ENCODE measurements around the gene ATF2. TPM values are rescaled to one million over a fixed set of nuclear protein-coding genes. Genes with fewer than 3 reads are reported as not detected.
"Not testable (repeated sequence)": the region's sequence is repeated elsewhere in the genome, so short reads cannot be mapped to it uniquely, and the experiment has no call there.

ATF2 gene
- total RNA-seq, 1 donor from 2014 or later: 71.0 TPM

DNA sequence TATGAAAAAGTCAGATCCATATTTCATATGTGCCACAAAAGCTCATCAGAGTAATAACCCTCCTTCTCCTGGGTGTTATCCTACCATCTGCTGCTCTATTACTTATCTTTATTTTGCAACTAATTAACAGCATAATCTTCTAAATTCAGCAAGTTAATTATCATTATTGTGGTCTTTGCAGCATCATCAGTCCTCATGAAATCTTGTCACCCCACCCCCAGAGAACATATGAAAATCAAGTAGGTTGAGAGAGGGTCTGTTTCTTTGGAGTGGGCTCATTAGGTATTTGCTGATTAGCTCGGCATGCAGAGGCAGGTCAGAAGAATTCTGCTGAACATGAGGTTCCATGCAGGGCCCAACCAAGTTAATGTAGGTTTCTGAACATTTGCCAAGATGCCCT is 64.8 kb downstream of the ATF2 start:
- peaks cover 44% of the 10 kb centered on the region for H3K36me3 Mint-ChIP-seq (ENCODE audit: unreplicated experiment)
- no peaks in the 10 kb centered on the region for H3K27me3 Mint-ChIP-seq (ENCODE audit: unreplicated experiment)
- no peak for DNase-seq (ENCODE audit: extremely low spot score, unreplicated experiment)
- no peak for TF ChIP-seq CTCF (IDR thresholded peaks at IDR 0.05)
- H3K9me3 Mint-ChIP-seq (ENCODE audit: unreplicated experiment): no peaks in the 10 kb centered on the region
- H3K27ac Mint-ChIP-seq (ENCODE audit: unreplicated experiment): no peak overlapping the region
- H3K4me3 Mint-ChIP-seq (ENCODE audit: unreplicated experiment): no peak overlapping the region
- peaks cover 12% of the 10 kb centered on the region for H3K4me1 Mint-ChIP-seq (ENCODE audit: unreplicated experiment)

GRCh38 chr2:175101514-175101913 is 66.5 kb downstream of the ATF2 start:
- Mint-ChIP-seq H3K9me3 (ENCODE audit: unreplicated experiment) (no peaks in the 10 kb centered on the region), H3K36me3 (ENCODE audit: unreplicated experiment) (peaks cover 33% of the 10 kb centered on the region), H3K4me3 (ENCODE audit: unreplicated experiment) (no peak overlapping the region), H3K27me3 (ENCODE audit: unreplicated experiment) (no peaks in the 10 kb centered on the region), H3K4me1 (ENCODE audit: unreplicated experiment) (peaks cover 29% of the 10 kb centered on the region), H3K27ac (ENCODE audit: unreplicated experiment) (no peak overlapping the region)
- no peak for TF ChIP-seq CTCF (IDR thresholded peaks at IDR 0.05)
- DNase-seq (ENCODE audit: extremely low spot score, unreplicated experiment): no peak

- TF ChIP-seq CTCF (IDR thresholded peaks at IDR 0.05): no peak
- no peak for DNase-seq (ENCODE audit: extremely low spot score, unreplicated experiment)
- H3K9me3 Mint-ChIP-seq (ENCODE audit: unreplicated experiment): no peaks in the 10 kb centered on the region
- peaks cover 35% of the 10 kb centered on the region for H3K36me3 Mint-ChIP-seq (ENCODE audit: unreplicated experiment)
- peaks cover 30% of the 10 kb centered on the region for H3K4me1 Mint-ChIP-seq (ENCODE audit: unreplicated experiment)
- no peaks in the 10 kb centered on the region for H3K27me3 Mint-ChIP-seq (ENCODE audit: unreplicated experiment)
- H3K27ac Mint-ChIP-seq (ENCODE audit: unreplicated experiment): peak overlapping the region; percentile 88
- no peak overlapping the region for H3K4me3 Mint-ChIP-seq (ENCODE audit: unreplicated experiment)
Observed at GRCh38 chr2:175097297-175097696, 70.7 kb downstream of the ATF2 start.

DNA sequence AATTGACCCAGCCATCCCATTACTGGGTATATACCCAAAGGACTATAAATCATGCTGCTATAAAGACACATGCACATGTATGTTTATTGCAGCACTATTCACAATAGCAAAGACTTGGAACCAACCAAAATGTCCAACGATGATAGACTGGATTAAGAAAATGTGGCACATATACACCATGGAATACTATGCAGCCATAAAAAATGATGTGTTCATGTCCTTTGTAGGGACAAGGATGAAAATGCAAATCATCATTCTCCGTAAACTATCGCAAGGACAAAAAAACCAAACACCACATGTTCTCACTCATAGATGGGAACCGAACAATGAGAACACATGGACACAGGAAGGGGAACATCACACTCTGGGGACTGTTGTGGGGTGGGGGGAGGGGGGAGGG is 83.9 kb downstream of the ATF2 start:
- H3K9me3 Mint-ChIP-seq (ENCODE audit: unreplicated experiment); H3K4me3 Mint-ChIP-seq (ENCODE audit: unreplicated experiment); H3K27ac Mint-ChIP-seq (ENCODE audit: unreplicated experiment); H3K27me3 Mint-ChIP-seq (ENCODE audit: unreplicated experiment); DNase-seq (ENCODE audit: extremely low spot score, unreplicated experiment): not testable (repeated sequence)
- peaks cover 17% of the 10 kb centered on the region for H3K36me3 Mint-ChIP-seq (ENCODE audit: unreplicated experiment)
- H3K4me1 Mint-ChIP-seq (ENCODE audit: unreplicated experiment): peaks cover 36% of the 10 kb centered on the region

DNA sequence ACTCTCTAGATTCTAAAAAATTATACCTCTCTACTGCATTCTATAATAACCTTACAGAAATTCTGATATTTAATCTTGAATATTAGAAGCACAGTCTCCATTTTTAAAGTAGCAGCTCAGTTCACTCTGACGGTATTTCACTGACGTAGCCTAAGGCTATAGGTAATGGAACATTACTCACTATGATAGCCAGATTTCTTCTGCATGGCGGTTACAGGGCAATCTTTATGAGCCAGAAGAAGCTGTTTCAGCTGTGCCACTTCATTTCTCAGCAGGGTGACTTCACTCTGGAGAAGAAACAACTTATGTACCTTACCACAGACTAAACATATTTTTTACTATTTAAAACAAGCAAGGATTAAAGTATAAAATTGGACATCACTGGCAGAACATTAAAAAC is 87.5 kb downstream of the ATF2 start:
- Mint-ChIP-seq H3K4me3 (ENCODE audit: unreplicated experiment) (no peak overlapping the region), H3K36me3 (ENCODE audit: unreplicated experiment) (peaks cover 25% of the 10 kb centered on the region)

More for the DNA sequence above, 87.5 kb downstream of the ATF2 start:
- peaks cover 18% of the 10 kb centered on the region for H3K4me1 Mint-ChIP-seq (ENCODE audit: unreplicated experiment)
- no peak for TF ChIP-seq CTCF (IDR thresholded peaks at IDR 0.05)
- no peaks in the 10 kb centered on the region for H3K9me3 Mint-ChIP-seq (ENCODE audit: unreplicated experiment)
- H3K27me3 Mint-ChIP-seq (ENCODE audit: unreplicated experiment): no peaks in the 10 kb centered on the region
- no peak for DNase-seq (ENCODE audit: extremely low spot score, unreplicated experiment)
- H3K27ac Mint-ChIP-seq (ENCODE audit: unreplicated experiment): peak overlapping the region; percentile 72
